ENCODE data around the gene NPPB. TPM values are rescaled to one million over a fixed set of nuclear protein-coding genes. Genes with fewer than 3 reads are reported as not detected.

NPPB gene
- total RNA-seq, 1 donor from 2014 or later = not detected

DNA sequence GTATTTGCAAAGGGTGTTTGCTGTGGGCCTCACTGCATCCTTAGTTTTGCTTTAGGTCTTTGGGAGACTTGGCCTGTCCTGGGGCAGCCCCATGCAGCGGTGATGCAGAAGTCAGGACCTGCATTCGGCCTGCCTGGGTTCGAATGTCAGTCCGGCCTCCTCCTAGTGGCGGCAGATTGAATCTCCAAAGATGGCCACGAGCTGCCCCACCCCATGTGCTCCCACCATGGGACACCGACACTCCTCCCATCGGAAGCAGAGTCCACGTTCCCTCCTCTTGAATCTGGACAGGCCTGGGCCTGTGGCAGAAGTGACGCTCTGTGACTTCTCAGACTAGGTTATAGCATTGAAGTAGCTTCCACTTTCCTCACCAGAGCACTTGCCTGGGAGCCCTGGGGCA is 16.3 kb upstream of the NPPB start:
- Mint-ChIP-seq H3K36me3 (ENCODE audit: low read depth) (no peaks in the 10 kb centered on the region), H3K27me3 (ENCODE audit: low read depth) (peaks cover 31% of the 10 kb centered on the region), H3K27ac (ENCODE audit: unreplicated experiment) (no peak overlapping the region), H3K4me1 (ENCODE audit: low read depth) (no peaks in the 10 kb centered on the region), H3K4me3 (ENCODE audit: unreplicated experiment) (no peak overlapping the region), H3K9me3 (ENCODE audit: low read depth) (no peaks in the 10 kb centered on the region)
- TF ChIP-seq, protein P1, sequence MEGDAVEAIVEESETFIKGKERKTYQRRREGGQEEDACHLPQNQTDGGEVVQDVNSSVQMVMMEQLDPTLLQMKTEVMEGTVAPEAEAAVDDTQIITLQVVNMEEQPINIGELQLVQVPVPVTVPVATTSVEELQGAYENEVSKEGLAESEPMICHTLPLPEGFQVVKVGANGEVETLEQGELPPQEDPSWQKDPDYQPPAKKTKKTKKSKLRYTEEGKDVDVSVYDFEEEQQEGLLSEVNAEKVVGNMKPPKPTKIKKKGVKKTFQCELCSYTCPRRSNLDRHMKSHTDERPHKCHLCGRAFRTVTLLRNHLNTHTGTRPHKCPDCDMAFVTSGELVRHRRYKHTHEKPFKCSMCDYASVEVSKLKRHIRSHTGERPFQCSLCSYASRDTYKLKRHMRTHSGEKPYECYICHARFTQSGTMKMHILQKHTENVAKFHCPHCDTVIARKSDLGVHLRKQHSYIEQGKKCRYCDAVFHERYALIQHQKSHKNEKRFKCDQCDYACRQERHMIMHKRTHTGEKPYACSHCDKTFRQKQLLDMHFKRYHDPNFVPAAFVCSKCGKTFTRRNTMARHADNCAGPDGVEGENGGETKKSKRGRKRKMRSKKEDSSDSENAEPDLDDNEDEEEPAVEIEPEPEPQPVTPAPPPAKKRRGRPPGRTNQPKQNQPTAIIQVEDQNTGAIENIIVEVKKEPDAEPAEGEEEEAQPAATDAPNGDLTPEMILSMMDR (IDR thresholded peaks at IDR 0.05) = no peak
- DNase-seq (ENCODE audit: low spot score) = no peak

DNA sequence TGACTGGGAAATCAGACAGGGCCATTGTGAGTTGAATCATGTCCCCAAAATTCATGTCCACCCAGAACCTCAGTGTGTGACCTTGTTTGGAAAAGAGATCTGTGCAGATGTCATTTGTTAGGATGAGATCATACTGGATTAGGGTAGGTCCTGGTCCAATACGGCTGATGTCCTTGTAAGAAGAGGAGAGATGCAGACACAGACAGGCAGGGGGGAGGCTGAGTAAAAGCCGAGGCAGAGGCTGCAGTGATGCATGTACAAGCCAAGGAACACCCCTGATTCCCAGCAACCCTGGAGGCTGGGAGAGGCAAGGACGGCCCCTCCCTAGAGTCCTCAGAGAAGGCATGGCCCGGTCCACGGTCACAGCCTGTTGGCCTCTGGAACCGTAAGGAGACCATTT is 15.9 kb upstream of the NPPB start:
- Mint-ChIP-seq H3K27ac (ENCODE audit: unreplicated experiment) (no peak overlapping the region), H3K27me3 (ENCODE audit: low read depth) (peaks cover 34% of the 10 kb centered on the region), H3K36me3 (ENCODE audit: low read depth) (no peaks in the 10 kb centered on the region), H3K9me3 (ENCODE audit: low read depth) (no peaks in the 10 kb centered on the region), H3K4me3 (ENCODE audit: unreplicated experiment) (no peak overlapping the region), H3K4me1 (ENCODE audit: low read depth) (no peaks in the 10 kb centered on the region)
- no peak for DNase-seq (ENCODE audit: low spot score)
- TF ChIP-seq, protein P1 (IDR thresholded peaks at IDR 0.05) = no peak

DNA sequence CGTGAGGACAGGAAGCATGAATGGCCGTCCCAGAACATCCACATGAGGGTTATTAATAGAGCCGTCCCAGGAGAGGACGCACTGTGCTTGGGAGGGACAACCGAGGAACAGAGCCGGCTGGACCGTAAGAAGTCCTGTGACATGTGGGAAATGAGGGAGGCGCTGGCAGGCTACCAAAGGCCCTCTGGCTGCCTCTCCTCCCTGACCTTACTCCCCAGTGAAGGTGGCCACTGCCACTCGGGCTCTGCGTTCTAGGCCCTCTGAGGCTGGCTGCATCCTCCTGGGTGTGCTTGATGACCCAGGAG is 15.5 kb upstream of the NPPB start:
- H3K4me1 Mint-ChIP-seq (ENCODE audit: low read depth) = no peaks in the 10 kb centered on the region

DNA sequence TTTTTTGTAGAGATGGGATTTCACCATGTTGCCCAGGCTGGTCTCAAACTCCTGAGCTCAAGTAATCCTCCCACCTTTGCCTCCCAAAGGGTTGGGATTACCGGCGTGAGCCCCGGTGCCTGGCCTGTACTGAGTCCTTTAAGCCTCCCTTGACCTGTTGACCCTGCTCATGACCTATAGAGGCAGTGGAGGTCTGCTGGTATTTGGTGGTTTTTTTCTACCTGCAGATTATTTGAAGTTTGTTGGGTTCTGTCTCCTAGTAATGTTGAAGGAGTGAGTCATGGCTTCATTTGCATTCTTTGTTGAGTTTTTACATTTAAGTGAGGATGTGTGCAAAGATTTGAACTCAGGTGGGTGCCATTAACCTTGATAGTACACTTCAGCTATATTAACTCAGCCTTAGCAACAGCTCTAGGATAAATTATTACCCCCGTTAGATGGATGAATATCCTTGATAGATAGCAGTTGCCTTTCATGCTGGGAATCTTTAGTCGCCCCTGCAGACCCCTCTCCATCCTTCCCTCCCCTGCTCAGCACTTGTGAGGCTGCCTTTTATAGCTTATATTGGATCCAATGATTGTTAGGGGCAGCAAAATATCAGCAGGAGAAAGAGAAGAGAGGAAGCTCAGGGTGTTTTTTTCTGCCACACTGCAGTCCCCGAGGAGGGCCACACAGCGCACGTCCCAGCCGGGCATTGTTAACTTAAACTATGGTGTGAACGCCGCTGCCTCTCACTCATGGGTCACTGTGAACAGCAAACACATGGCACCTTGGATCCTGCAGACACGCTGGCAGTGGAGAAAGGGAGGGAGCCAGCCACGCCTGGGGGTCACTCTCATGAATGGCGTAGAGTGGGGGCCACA is 14.9 kb upstream of the NPPB start:
- H3K4me1 Mint-ChIP-seq (ENCODE audit: low read depth) = no peaks in the 10 kb centered on the region
- no peak overlapping the region for H3K27ac Mint-ChIP-seq (ENCODE audit: unreplicated experiment)
- no peaks in the 10 kb centered on the region for H3K36me3 Mint-ChIP-seq (ENCODE audit: low read depth)
- H3K27me3 Mint-ChIP-seq (ENCODE audit: low read depth) = peaks cover 32% of the 10 kb centered on the region
- DNase-seq (ENCODE audit: low spot score) = no peak
- TF ChIP-seq, protein P1 (IDR thresholded peaks at IDR 0.05) = no peak
- H3K4me3 Mint-ChIP-seq (ENCODE audit: unreplicated experiment) = no peak overlapping the region
- no peaks in the 10 kb centered on the region for H3K9me3 Mint-ChIP-seq (ENCODE audit: low read depth)

More for the DNA sequence above, 15.5 kb upstream of the NPPB start:
- Mint-ChIP-seq H3K9me3 (ENCODE audit: low read depth) (no peaks in the 10 kb centered on the region), H3K27me3 (ENCODE audit: low read depth) (peaks cover 34% of the 10 kb centered on the region), H3K36me3 (ENCODE audit: low read depth) (no peaks in the 10 kb centered on the region), H3K4me3 (ENCODE audit: unreplicated experiment) (no peak overlapping the region), H3K27ac (ENCODE audit: unreplicated experiment) (no peak overlapping the region)
- TF ChIP-seq, protein P1 (IDR thresholded peaks at IDR 0.05) = no peak
- DNase-seq (ENCODE audit: low spot score) = no peak

DNA sequence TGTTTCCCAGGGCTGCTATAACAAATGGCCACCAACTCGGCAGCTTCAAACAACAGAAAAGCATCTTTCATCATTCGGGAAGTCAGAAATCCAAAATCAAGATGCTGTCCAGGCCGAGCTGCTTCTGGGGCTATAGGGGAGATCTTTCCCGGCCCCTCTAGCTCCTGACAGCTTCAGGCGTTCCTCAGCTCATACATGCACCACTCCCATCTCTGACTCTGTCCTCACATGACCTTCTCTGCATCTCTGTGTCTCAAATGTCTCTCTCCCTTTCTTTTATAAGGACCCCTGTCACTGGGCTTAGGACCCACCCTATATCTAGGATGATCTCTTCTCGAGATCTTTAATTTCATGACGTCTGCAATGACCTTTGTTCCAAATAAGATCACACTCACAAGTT is 13.8 kb upstream of the NPPB start:
- H3K4me3 Mint-ChIP-seq (ENCODE audit: unreplicated experiment) = no peak overlapping the region
- no peak for DNase-seq (ENCODE audit: low spot score)
- H3K36me3 Mint-ChIP-seq (ENCODE audit: low read depth) = no peaks in the 10 kb centered on the region
- no peaks in the 10 kb centered on the region for H3K4me1 Mint-ChIP-seq (ENCODE audit: low read depth)
- TF ChIP-seq, protein P1 (IDR thresholded peaks at IDR 0.05) = no peak
- H3K27me3 Mint-ChIP-seq (ENCODE audit: low read depth) = peaks cover 34% of the 10 kb centered on the region
- no peaks in the 10 kb centered on the region for H3K9me3 Mint-ChIP-seq (ENCODE audit: low read depth)
- H3K27ac Mint-ChIP-seq (ENCODE audit: unreplicated experiment) = no peak overlapping the region

Measured in chondrocyte (in vitro differentiated cells).